HUDEP-2 (cell line): Measurements from ENCODE around the gene PEX7.
A peak's percentile ranks its signal among the peaks of the same experiment; 100 is the strongest.
"Not testable (repeated sequence)": the region's sequence is repeated elsewhere in the genome, so short reads cannot be mapped to it uniquely, and the experiment has no call there.

Source experiments
- DNase-seq, 76 experiments: peaks; one replicate each; lab custom pipeline; 2025; ENCODE audit not compliant: unreplicated experiment in 76 of 76; lab: John Stamatoyannopoulos, UW

Gene PEX7

GRCh38 chr6:136790411-136791295, 31.7 kb upstream of the PEX7 start:
- DNase-seq = no peak

DNA sequence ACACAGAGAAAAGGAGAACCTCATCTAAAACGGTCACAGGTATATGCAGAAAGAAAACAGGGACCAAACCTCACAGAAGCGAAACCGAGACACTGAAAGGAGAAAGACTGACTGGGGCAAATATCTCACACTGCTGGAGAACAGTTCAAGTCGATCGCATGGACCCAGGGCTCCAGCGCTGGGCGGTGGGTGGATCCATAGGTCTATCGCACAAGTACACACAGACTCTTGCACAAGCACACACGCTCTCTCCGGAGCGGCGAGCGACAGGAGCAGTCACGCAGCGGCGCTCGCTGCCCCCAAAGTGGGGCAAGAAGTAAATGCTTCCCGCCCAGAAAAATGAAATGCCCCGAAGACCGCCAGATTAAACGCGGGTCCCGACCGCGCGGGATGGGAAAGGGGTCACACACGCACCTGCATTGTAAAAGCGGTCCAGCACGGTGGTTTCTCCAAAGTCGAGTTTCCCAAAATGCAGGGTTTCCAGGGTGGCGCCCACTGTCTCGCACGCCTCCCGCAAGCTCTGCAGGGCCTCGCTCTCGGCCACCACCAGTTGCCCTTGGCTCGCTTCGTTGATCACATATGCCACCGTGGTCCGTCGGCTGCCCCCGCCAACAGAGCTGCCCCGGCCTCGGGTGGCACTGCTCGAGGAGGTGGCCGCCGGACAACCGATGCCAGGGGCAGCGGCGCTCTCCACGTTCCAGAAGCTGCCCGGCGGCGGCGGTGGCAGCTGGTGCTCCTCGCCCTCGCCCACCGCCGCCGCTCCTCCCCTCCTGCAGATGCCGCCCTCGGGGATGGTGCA, 30.9 kb upstream of the PEX7 start:
- peak in 60 of 76 experiments; percentile 12 to 78 (median 58) for DNase-seq

DNA sequence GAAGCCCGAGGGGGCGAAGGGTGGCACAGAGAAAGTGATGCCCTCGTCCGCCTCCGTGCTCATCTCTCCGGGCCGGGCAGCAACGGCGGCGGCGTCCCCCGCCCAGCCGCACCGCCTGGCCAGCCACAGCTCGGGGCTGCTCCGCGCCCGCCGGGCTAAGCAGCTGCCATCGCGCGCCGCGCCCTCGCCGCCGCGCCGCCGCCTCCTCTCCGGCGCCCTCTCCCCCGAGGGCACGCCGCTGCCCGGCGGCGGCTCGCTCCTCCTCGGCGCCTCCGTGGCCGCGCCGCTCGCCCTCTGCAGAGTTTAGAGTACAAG, 30.3 kb upstream of the PEX7 start:
- DNase-seq = peak in 3 of 76 experiments; percentile 34 to 73 (median 45)

GRCh38 chr6:136792410-136793262, 29.8 kb upstream of the PEX7 start, which contains the start of gene MAP3K5:
MAP3K5 (minus strand) TSS chr6:136792477; CDS start chr6:136792157, 320 bp downstream.
- peak in 75 of 76 experiments; percentile 50 to 97 (median 83) for DNase-seq

DNA sequence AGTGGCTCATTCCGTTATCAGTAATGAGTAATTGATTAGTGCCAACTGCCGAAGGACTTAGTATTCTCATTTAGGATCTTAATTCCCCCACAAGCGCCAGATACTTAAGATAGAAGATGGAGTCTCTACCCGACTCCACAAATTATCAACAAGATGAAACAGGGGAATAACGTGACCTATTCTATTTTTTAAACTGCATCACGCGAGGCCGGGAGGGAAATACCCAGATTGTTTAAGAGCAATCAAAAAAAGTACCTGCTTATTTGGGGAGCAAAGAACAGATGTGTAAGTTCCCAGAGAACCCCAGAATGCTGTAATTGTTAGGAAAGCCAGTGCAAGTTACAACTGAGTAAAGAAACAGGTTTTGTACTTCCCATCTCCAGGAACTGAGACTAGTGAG, 29.0 kb upstream of the PEX7 start:
- DNase-seq = no peak

DNA sequence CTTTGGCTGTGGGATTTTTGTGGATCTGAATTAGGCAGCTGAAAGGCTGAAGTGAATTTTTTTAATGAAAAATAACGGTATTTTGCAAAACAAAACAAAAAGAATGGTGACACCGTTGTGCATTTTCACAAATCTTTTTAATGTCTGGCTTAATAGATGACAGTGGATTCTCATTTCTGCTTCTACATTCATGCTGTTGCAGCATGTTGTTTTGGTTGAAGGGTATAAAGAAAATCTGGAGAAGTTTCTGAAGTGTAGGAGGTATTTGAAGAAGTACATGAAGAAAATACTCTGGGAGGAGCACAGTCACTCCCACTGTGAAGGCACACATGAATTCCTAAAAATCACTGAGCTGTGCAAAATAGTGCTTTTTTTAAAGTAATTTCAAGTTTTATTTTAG, 27.0 kb upstream of the PEX7 start:
- DNase-seq = no peak

DNA sequence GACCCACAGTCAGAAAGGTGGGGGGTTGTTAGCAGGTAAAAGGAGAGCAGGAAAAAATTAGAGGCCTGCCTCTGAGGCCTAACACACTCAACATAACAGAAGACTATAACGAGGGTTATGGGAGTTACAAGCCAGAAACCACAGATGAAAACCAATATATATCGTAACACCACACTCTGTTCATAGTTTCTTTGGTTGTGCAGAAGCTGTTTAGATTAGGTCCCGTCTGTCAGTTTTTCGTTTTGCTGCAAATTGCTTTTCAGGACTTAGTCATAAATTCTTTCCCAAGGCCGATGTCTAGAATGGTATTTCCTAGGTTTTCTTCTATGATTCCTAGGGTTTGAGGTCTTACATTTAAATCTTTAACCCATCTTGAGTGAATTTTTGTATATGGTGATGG, 26.4 kb upstream of the PEX7 start:
- DNase-seq = no peak

DNA sequence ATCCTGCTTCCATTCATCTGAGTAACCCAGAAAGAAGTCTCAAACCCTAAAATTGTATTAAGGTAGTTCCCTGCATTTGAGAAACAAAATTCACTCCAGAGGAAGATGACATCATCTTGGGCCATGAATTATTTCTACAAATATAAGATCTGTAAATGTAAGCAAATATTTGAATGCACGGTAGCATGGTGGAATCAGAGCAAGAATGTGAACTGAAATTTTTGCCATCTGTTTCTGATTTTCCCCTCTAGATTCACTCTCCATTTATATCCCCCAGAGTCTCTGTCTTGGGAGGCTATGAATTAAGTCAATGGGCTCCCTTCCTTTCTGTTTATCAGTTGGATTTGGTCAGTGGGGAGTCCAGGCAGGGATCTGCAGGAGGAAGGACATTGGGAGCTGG, 24.3 kb upstream of the PEX7 start:
- DNase-seq = no peak

DNA sequence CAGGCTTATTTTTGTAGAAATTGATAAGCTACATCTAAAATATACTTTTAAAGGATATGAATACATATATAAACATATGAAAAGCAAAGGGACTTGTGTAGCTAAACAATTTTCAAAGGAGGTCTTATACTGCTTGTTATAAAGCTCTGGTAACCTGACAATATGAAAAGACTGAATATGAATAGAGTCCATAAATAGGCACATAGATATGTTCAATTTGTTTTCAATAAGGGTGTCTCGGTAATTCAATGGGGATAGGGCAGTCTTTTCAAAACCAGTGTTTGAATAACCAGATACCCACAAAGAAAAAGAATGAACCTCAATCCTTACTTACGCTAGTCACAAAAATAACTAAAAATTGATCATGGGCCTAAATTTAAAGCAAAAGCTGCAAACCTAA, 20.8 kb upstream of the PEX7 start:
- DNase-seq = no peak

DNA sequence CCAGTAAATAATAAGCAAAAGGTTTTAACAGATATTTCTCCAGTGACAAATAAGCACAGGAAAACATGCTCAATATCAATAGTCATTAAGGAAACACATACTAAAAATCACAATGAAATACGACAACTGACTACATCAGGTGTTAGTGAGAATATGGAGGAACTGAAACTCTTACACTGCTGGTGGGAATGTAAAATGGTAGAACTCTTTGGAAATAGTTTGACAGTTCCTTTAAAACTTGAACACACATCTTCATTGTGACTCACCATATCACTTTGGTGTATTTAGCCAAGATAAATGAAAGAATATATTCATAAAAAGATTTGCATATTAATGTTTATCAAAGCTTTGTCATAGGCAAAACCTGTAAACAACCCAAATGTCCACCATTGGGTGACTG, 18.8 kb upstream of the PEX7 start:
- no peak for DNase-seq

- no peak for DNase-seq
Measured at GRCh38 chr6:136809091-136809860, 13.1 kb upstream of the PEX7 start.

DNA sequence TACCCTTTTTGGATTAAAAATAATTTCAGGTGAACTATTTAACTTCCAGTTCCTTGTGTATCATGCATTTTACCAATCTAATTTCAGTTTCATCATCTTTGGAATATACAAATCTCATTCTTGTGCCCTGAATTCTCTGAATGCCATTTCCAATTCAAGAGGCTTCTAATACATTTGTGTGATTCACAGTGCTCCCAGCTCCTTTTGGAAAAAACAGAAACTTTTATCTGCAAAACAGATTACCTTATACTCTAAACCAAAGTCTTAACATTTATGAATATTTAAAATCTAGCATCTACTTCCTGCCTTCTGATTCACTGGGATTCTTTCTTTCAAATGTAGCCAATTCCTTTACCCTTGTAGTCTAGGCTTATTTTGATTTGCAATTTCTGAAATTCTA, 11.1 kb upstream of the PEX7 start:
- DNase-seq = no peak

GRCh38 chr6:136812174-136812573, 10.2 kb upstream of the PEX7 start:
- no peak for DNase-seq

DNA sequence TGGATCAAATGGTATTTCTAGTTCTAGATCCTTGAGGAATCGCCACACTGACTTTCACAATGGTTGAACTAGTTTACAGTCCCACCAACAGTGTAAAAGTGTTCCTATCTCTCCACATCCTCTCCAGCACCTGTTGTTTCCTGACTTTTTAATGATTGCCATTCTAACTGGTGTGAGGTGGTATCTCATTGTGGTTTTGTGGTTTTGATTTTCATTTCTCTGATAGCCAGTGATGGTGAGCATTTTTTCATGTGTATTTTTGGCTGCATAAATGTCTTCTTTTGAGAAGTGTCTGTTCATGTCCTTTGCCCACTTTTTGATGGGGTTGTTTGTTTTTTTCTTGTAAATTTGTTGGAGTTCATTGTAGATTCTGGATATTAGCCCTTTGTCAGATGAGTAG, 6.8 kb upstream of the PEX7 start:
- not testable (repeated sequence) for DNase-seq

DNA sequence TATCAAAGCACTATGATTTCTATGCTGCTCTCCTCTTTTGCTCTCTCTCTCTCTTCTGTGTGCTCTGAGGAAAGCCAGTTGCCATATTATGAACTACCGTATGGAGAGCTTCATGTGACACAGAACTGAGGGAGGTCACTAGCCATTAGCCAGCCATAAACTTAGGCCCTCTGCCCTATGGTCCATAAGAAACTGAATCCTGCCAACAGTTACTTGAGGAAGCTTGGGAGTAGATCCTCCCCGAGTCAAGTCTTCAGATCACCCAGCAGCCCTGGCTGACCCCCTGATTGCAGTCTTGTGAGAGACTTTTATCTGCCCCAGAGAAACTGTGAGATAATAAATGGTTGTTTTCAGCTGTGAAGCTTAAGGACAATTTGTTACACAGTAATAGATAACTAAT, 5.7 kb upstream of the PEX7 start:
- DNase-seq = no peak

DNA sequence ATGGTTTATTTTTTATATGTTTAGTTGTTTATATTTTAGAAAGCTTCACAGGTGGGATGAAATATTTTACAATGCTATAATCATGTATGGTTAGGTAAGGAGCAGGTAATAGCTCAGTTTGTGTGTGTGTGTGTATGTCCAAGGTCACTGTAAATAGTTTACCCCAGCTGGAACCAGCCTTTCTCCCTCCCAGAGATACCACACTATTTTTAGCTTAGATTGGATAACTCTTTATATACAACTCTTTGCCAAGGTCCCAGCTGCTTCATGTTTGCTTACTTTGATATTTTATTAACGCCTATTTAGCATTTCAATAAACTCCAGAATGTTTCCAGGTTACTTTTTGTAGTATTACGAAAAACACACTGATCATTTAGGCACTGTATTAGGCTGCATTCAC, 1.8 kb upstream of the PEX7 start:
- no peak for DNase-seq

DNA sequence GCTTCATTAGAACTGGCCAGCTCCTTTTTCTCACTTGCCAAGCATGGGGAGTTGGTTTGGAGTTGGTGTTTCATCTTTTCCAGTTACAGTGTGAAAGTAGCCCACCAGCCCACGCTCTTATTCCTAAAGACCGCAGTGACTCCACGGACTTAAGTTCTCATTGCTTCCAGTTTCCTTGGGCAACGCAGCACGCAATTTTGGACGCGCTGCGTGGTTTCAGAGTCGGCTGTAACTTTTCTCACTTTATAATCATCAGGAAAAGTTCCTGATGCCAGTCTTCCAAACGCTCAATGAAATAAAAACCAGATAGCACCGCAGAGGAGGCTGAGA, 381 bp upstream of the PEX7 start:
- peak in 2 of 76 experiments; percentile 16 to 48 for DNase-seq

DNA sequence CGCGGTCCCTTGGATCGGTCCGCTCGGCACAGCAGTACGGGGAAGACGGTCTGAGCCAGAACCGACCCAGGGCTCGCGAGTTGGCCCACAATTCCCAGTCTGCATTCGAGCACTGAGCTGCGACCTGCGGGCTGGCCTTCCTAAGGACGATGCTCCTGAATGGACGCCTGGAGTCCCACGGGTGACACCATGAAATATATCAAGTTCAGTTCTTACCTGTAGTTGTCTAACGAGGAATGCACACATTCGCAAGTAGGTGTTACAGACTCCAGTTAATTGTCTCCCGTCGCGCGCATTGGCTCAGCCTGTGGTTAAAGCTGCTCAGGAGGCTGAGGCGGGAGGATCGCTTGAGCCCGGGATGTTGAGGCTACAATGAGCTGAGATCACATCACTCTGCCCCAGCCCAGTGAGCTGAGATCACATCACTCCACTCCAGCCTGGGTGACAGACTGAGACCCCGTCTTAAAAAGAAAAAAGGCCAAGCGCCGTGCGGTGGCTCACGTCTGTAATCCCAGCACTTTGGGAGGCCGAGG, 802 bp downstream of the PEX7 start:
- peak in 6 of 76 experiments; percentile 3 to 67 (median 18) for DNase-seq

DNA sequence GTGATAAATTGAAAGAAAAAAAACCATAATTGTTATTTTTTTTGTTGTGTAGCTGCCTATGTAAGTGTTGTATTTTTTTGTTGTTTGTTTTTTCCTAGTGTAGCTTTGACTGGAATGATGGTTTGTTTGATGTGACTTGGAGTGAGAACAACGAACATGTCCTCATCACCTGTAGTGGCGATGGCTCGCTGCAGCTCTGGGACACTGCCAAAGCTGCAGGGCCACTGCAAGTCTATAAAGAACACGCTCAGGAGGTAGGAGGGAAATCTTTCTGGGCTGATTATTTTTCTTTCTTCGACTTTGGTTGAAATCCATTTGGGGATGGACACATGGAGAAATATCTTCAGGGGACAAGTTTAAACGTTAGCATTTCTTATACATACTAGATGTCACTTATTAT, 3.8 kb downstream of the PEX7 start:
- no peak for DNase-seq
